Globus pallidus (tissue), 1 donor: Measurements from ENCODE around the gene C12orf57.

Source experiments
- DNase-seq: peaks from one replicate; pipeline ENCODE4 v3.0.0-alpha.2; 2015; ENCODE audit warnings: low spot score

The C12orf57 gene

GRCh38 chr12:6917491-6918231 is 26.2 kb upstream of the C12orf57 start:
- DNase-seq: no peak

GRCh38 chr12:6919588-6919987 is 24.2 kb upstream of the C12orf57 start:
- no peak for DNase-seq

- DNase-seq: no peak
Observed at GRCh38 chr12:6921539-6921938, 22.3 kb upstream of the C12orf57 start.

DNA sequence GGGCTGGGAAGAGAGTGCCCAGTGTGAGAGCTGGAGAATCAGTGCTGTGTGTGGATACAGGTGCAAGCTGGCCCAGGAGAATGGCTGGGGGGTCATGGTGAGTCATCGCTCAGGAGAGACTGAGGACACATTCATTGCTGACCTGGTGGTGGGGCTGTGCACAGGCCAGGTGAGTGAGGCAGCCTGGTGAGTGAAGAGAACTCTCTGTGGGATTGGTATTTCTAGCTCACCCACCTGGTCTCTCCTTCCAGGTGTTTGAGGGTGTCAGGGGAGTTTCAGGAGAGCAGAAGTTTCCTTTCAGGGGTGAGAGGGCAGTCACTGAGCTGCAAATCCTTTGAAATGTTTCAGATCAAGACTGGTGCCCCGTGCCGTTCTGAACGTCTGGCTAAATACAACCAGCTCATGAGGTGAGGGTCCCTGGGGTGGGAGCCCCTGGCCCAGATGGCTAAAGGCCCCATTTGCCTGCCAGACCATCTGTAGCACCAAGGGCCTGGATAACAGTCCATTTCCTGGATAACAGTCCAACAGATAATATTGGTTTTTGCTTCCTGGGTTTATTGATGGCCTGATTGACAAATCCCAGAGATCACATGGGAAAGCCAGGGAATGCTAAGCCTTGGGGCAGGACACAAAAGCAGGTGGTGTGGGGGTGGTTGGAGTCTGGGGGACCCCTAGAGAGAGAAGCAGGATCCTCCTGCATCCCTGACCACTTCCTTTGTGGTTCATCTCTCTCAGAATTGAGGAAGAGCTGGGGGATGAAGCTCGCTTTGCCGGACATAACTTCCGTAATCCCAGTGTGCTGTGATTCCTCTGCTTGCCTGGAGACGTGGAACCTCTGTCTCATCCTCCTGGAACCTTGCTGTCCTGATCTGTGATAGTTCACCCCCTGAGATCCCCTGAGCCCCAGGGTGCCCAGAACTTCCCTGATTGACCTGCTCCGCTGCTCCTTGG is 21.6 kb upstream of the C12orf57 start:
- no peak for DNase-seq

DNA sequence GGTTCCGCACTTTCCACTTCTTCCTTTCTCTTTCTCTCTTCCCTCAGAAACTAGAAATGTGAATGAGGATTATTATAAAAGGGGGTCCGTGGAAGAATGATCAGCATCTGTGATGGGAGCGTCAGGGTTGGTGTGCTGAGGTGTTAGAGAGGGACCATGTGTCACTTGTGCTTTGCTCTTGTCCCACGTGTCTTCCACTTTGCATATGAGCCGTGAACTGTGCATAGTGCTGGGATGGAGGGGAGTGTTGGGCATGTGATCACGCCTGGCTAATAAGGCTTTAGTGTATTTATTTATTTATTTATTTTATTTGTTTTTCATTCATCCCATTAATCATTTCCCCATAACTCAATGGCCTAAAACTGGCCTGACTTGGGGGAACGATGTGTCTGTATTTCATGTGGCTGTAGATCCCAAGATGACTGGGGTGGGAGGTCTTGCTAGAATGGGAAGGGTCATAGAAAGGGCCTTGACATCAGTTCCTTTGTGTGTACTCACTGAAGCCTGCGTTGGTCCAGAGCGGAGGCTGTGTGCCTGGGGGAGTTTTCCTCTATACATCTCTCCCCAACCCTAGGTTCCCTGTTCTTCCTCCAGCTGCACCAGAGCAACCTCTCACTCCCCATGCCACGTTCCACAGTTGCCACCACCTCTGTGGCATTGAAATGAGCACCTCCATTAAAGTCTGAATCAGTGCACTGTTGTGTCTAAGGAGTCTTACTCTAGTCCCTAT is 20.7 kb upstream of the C12orf57 start:
- DNase-seq: no peak

DNA sequence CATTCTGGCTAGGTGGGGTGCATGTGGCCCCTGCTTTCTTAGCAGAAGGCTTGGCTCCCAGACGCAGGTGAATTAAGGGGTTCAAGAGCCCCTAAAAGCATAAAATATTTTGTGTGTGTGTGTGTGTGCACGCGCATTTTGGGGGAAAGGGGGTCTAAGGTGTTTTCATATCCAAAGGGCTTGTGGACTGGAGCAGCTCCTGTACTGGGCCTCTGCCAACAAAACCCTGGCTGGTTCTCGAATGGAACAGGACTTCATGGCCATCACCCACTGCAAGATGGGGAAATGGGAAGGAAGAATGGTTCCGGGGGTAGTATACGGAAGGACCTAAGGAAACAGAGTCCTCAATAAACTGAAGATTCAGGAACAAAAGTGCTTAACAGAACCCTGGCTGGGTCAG is 20.0 kb upstream of the C12orf57 start:
- DNase-seq: no peak

DNA sequence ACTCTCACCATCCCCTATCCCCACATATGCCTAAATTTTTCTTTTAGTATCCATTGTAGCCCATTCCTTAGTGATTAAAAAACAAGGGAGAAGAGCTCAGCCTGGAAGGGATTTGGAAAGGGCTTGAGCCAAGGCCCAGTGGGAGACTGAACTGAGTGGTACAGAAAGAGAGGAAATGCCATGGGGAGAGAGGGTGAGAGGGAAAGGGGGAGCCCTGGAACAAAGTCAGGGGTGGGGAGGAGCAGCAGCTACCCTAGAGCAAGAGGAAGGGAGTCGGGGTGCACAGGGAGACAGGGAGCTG is 18.6 kb upstream of the C12orf57 start:
- no peak for DNase-seq

DNA sequence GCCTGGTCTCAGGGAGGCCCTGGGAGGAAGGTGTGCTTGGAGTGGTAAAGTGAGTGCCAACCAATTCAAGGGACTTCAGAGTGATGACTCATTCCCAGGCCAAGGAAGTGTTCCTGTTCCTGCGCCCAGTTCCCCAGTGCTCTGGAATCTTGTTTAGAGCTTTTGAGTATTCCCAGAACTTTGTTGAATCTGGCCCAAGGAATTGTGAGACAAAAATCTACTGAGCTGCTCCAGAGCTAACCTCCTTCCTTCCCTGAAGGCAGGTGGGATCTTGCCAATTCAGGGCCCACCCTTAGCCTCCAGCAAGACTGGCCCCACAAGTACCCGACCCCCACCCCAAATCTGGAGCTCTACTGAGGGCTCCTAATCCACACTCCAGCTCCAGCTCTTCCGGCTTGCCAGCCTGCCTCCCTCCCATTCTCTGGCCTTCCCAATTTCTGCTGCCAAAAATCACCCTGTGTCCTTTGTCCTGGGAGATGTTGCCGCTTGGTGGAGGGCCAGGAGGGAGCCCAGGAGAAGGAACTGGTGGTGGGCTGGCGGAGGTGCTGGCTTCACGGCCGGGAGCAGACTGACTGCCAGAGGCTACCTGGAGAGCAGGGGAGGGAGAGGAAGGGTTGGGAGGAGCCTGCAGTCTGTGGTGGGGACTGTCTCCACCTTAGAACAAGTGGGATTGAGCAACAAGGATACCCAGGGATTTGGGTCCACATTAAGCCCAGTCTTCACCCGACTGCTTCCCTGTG is 18.1 kb upstream of the C12orf57 start:
- peak; percentile 75 for DNase-seq

- peak; percentile 87 for DNase-seq
Observed at GRCh38 chr12:6927379-6928021, 16.3 kb upstream of the C12orf57 start, which contains the start of gene ATN1. TSS of gene ATN1 (plus strand) at chr12:6927959. CDS start at chr12:6934002, 6,043 bp downstream.

GRCh38 chr12:6928022-6928702 is 15.7 kb upstream of the C12orf57 start:
- DNase-seq: no peak

GRCh38 chr12:6928703-6929407 is 15.0 kb upstream of the C12orf57 start:
- no peak for DNase-seq

DNA sequence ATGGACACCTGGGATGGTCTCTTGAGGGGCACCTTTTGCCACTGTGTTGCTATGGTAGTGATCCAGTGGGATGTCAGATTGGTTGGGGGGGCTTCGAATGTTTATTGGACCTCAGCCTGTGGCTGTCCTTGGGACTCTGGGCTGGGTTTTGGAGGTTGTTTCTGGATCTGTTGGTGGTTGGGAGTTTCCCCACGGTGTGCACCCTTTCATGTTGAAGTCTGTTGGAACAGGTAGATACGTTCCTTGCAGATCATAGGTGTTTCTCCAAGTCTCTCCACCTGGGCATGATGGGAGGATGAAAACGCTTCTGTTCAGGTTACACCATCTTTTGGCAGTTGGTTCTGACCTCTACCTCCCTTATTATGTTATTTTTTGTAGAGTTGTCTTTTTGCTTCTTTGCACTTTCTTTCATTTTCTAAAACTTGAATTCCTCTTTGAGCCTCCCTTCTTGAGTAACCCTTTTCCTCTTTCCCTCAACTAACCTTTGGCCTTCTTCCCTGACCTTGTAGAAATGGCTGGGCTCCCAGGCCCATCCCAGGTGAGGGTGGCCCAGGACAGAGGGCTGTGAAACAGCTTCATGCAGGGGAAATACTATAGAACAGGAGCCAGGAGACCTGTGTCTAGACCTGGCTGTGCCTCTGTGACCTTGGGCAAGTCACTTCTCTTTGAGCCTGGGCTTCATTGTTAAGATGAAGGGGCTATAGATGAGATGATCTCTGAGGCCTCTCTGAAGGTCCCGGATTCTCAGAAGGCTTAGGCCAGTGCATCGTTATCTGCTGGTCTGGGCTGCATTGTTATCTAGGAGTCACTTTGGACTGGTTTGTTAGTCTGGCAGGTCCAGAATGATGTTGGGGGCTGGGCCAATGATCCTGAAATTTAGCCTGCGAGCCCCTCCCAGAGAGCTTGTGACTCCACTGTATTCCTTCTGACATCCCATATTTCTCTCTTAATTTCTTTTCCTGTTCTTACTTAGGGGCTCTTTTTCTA is 14.1 kb upstream of the C12orf57 start:
- DNase-seq: no peak

DNA sequence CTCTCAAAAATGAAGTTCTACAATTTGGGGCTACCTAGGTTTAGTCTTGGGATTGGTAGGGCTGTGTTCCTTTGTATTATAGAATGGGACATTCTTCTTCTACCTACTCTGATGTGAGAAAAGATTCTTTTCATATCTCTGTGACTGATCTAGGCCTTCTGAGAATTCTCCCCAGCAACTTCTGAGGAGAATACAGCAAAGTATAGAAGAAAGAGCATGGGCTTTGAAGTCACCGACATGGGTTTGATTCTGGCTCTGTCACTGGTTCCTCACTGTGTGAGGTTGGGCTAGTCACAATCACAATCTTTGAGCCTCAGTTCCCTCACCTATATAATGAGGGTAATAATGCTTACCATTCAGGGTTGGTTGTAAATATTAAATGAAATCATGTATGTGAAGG is 11.1 kb upstream of the C12orf57 start:
- no peak for DNase-seq

DNA sequence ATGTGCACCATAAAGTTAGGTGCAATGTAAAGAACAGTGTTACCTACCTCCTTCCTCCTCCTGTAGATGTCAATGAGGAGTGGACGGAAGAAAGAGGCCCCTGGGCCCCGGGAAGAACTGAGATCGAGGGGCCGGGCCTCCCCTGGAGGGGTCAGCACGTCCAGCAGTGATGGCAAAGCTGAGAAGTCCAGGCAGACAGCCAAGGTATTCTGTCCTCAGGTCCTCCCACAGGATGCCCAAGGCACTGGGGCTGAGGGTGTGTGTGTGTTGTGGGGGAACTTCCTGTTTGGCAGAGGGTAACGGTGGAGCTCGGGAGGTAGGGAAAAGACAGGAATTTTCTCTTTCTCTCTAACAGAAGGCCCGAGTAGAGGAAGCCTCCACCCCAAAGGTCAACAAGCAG is 9.7 kb upstream of the C12orf57 start:
- DNase-seq: no peak

GRCh38 chr12:6935371-6936193 is 8.2 kb upstream of the C12orf57 start:
- DNase-seq: no peak

DNA sequence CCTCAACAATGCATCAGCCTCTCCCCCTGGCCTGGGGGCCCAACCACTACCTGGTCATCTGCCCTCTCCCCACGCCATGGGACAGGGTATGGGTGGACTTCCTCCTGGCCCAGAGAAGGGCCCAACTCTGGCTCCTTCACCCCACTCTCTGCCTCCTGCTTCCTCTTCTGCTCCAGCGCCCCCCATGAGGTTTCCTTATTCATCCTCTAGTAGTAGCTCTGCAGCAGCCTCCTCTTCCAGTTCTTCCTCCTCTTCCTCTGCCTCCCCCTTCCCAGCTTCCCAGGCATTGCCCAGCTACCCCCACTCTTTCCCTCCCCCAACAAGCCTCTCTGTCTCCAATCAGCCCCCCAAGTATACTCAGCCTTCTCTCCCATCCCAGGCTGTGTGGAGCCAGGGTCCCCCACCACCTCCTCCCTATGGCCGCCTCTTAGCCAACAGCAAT is 7.6 kb upstream of the C12orf57 start:
- DNase-seq: no peak

GRCh38 chr12:6936636-6937480 is 7.0 kb upstream of the C12orf57 start:
- DNase-seq: no peak
